Gastroesophageal sphincter (tissue), 4 donors: ENCODE data around the gene DNAL1. TPM values are rescaled to one million over a fixed set of nuclear protein-coding genes. Genes with fewer than 3 reads are reported as not detected.

Experiments used
- ATAC-seq: fragments of 150-250 bp; one replicate; pipeline ENCODE4 v1.9.1; 2016; ENCODE audit warnings: mild to moderate bottlenecking, moderate library complexity
- H3K27ac ChIP-seq, 4 donors: fragments of 200-600 bp; sonication (generic) in 3 of 4; 1 replicate in 3 of 4; 2 replicates in 1 of 4; pipeline ENCODE4 v1.5.1; 2016 to 2019
- H3K27me3 ChIP-seq: fragments of 200-600 bp; sonication (generic); one replicate; pipeline ENCODE4 v1.5.1; 2019
- H3K36me3 ChIP-seq, 2 donors: fragments of 200-600 bp; sonication (generic); one replicate each; pipeline ENCODE4 v1.5.1; 2019; ENCODE audit warnings: control low read depth in 1 of 2
- H3K4me1 ChIP-seq, 3 donors: fragments of 200-600 bp; sonication (generic); 1 replicate in 2 of 3; 2 replicates in 1 of 3; pipeline ENCODE4 v1.5.1; 2016 to 2019; ENCODE audit warnings: control low read depth in 2 of 3
- H3K4me3 ChIP-seq, 2 donors: fragments of 200-600 bp; sonication (generic); one replicate each; pipeline ENCODE4 v1.5.1; 2019; ENCODE audit warnings: mild to moderate bottlenecking in 1 of 2, moderate library complexity in 1 of 2
- H3K9me3 ChIP-seq, 3 donors: fragments of 200-600 bp; sonication (generic); one replicate each; pipeline ENCODE4 v1.5.1; 2017 to 2019; ENCODE audit warnings: control low read depth in 2 of 3
- EP300 ChIP-seq: sonication (generic); formaldehyde crosslinking; IDR thresholded peaks from one replicate; pipeline ENCODE4 v1.6.1; 2017; ENCODE audit warnings: antibody characterized with exemption, mild to moderate bottlenecking
- POLR2A ChIP-seq, 2 donors: fragments of 450-650 bp; IDR thresholded peaks; one replicate each; pipeline ENCODE4 v1.6.1; 2017; ENCODE audit warnings: antibody characterized with exemption in 2 of 2, mild to moderate bottlenecking in 2 of 2, moderate library complexity in 1 of 2
- POLR2AphosphoS5 ChIP-seq: sonication (generic); formaldehyde crosslinking; IDR thresholded peaks from one replicate; pipeline ENCODE4 v1.6.1; 2017; ENCODE audit warnings: antibody characterized with exemption
- WGBS, 2 donors: methylation state at CpG; one replicate each; pipeline ENCODE4 v1.1.5; 2018; ENCODE audit warnings: low coverage in 1 of 2; 5-methylcytosine and 5-hydroxymethylcytosine counted together
- total RNA-seq, 4 donors: library from RNA; depleted of rRNA; stranded (reverse); fragments of >200 nt; gene quantifications; one replicate each; pipeline ENCODE4 v1.1.0, GENCODE V29; 2016
- TF ChIP-seq, protein P1 (sequence below), 4 experiments: fragments of 200-600 bp in 2 of 4; fragments of 450-650 bp in 2 of 4; sonication (generic) in 1 of 4; IDR thresholded peaks; one replicate each; pipeline ENCODE4 v1.5.1; 2017 to 2019; ENCODE audit warnings: antibody characterized with exemption in 4 of 4, mild to moderate bottlenecking in 2 of 4, moderate library complexity in 2 of 4

DNAL1 gene
- total RNA-seq, 4 donors from 2014 or later, result 8.9 to 18.2 (median 10.4) TPM

GRCh38 chr14:73613419-73613963 lies 31.3 kb upstream of the DNAL1 start:
- no peaks in the 10 kb centered on the region for H3K36me3 ChIP-seq
- WGBS, 2 donors, result 75 to 90% methylated on average over 2 to 3 of the region's 3 CpGs
- peak overlapping the region in 3 of 4 donors; percentile 85 to 92 (median 92) for H3K27ac ChIP-seq
- H3K4me1 ChIP-seq, result peaks cover 0 to 12% (median 0%) of the 10 kb centered on the region in 3 donors
- H3K4me3 ChIP-seq, result peak overlapping the region; percentile 53 to 77
- TF ChIP-seq POLR2A (IDR thresholded peaks at IDR 0.05) (no peak), EP300 (no peak), POLR2AphosphoS5 (no peak)
- TF ChIP-seq, protein P1, sequence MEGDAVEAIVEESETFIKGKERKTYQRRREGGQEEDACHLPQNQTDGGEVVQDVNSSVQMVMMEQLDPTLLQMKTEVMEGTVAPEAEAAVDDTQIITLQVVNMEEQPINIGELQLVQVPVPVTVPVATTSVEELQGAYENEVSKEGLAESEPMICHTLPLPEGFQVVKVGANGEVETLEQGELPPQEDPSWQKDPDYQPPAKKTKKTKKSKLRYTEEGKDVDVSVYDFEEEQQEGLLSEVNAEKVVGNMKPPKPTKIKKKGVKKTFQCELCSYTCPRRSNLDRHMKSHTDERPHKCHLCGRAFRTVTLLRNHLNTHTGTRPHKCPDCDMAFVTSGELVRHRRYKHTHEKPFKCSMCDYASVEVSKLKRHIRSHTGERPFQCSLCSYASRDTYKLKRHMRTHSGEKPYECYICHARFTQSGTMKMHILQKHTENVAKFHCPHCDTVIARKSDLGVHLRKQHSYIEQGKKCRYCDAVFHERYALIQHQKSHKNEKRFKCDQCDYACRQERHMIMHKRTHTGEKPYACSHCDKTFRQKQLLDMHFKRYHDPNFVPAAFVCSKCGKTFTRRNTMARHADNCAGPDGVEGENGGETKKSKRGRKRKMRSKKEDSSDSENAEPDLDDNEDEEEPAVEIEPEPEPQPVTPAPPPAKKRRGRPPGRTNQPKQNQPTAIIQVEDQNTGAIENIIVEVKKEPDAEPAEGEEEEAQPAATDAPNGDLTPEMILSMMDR (IDR thresholded peaks at IDR 0.05), result no peak
- no peaks in the 10 kb centered on the region for H3K9me3 ChIP-seq
- no peaks in the 10 kb centered on the region for H3K27me3 ChIP-seq
- no peak for ATAC-seq

DNA sequence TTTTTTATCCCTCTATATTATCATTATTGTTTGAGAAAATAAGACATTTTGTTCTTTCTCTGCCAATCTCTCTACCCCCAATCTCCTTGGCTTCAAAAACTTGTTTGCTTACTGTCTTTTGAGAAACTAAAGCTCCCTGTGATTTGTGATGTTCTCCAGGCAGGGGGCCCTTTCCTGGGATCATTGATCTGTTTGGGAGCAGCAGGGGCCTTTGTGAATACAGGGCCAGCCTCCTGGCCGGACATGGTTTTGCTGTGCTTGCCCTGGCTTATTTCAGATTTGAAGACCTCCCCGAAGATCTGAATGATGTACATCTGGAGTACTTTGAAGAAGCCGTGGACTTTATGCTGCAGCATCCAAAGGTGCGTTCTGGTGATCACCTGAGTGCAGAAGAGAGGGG lies 28.0 kb upstream of the DNAL1 start:
- ATAC-seq, result no peak
- TF ChIP-seq EP300 (no peak), POLR2AphosphoS5 (no peak), POLR2A (IDR thresholded peaks at IDR 0.05) (no peak)
- TF ChIP-seq, protein P1 (IDR thresholded peaks at IDR 0.05), result no peak
- H3K4me1 ChIP-seq, result peaks cover 0 to 11% (median 0%) of the 10 kb centered on the region in 3 donors
- H3K4me3 ChIP-seq, result no peak overlapping the region
- H3K9me3 ChIP-seq, result no peaks in the 10 kb centered on the region
- H3K27ac ChIP-seq, result no peak overlapping the region
- 90% methylated on average over 2 of the region's 4 CpGs; no CpG with 5 or more reads in 1 of the 2 donors for WGBS, 2 donors
- no peaks in the 10 kb centered on the region for H3K36me3 ChIP-seq
- H3K27me3 ChIP-seq, result no peaks in the 10 kb centered on the region

- Histone ChIP-seq H3K27ac (no peak overlapping the region), H3K4me3 (no peak overlapping the region), H3K4me1 (no peaks in the 10 kb centered on the region), H3K9me3 (no peaks in the 10 kb centered on the region), H3K36me3 (no peaks in the 10 kb centered on the region), H3K27me3 (no peaks in the 10 kb centered on the region)
- 71 to 83% methylated on average over 1 of the region's 1 CpG for WGBS, 2 donors
- no peak for TF ChIP-seq POLR2AphosphoS5
- TF ChIP-seq POLR2A (IDR thresholded peaks at IDR 0.05), result no peak
- TF ChIP-seq, protein P1 (IDR thresholded peaks at IDR 0.05), result no peak
- TF ChIP-seq EP300, result no peak
- no peak for ATAC-seq
These were observed 25.3 kb upstream of the DNAL1 start for GRCh38 chr14:73619524-73619923.

DNA sequence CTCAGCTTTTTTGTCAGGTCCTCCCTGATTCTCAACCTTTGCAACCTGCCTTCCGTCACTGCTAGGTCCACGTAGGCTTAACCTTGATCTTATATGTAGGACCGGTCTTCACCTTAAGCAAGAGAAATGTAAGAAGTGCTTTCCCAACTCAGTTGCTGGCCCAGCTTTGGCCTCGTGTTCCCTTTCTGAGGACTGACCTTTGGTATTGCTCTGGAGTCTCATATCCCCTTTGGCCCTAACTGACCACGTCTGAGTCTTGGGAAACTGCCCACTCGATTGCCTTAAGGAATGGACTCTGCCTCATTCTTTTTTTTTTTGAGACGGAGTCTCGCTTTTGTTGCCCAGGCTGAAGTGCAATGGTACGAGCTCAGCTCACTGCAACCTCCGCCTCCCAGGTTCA lies 24.5 kb upstream of the DNAL1 start:
- 80% methylated on average over 10 of the region's 10 CpGs; no CpG with 5 or more reads in 1 of the 2 donors for WGBS, 2 donors
- ATAC-seq, result no peak

More for the DNA sequence above, 24.5 kb upstream of the DNAL1 start:
- no peaks in the 10 kb centered on the region for H3K36me3 ChIP-seq
- H3K4me3 ChIP-seq, result no peak overlapping the region
- H3K9me3 ChIP-seq, result no peaks in the 10 kb centered on the region
- H3K27me3 ChIP-seq, result no peaks in the 10 kb centered on the region
- H3K4me1 ChIP-seq, result no peaks in the 10 kb centered on the region
- no peak overlapping the region for H3K27ac ChIP-seq
- no peak for TF ChIP-seq POLR2A (IDR thresholded peaks at IDR 0.05)
- no peak for TF ChIP-seq POLR2AphosphoS5
- TF ChIP-seq, protein P1 (IDR thresholded peaks at IDR 0.05), result no peak
- TF ChIP-seq EP300, result no peak
